IMR-90 (cell line): ENCODE results near the gene NEURL1. TPM values are rescaled to one million over a fixed set of nuclear protein-coding genes. Genes with fewer than 3 reads are reported as not detected.

Experiments used
- ATAC-seq: fragments of 200-7000 bp; cut with Tn5 transposase; 2 replicates; pipeline ENCODE4 v1.9.1; 2020; ENCODE audit warnings: low read depth, mild to moderate bottlenecking, moderate library complexity
- BruUV-seq: library from RNA; stranded (reverse); fragments of 400-500 nt; replicated peaks from 2 replicates; lab custom pipeline; 2021; lab: Mats Ljungman, UMichigan
- CTCF ChIA-PET: fragments of 300-600 bp; formaldehyde crosslinking; extraction: SDS; loops from one replicate; lab custom pipeline; 2021; ENCODE audit warnings: antibody characterized with exemption; lab: Yijun Ruan, JAX
- POLR2A ChIA-PET: fragments of 300-600 bp; sonication (Branson Sonifier 250); formaldehyde crosslinking; loops from one replicate; lab custom pipeline; 2022; ENCODE audit warnings: antibody characterized with exemption; ENCODE audit not compliant: unreplicated experiment; lab: Charles Lee
- DNase-seq: peaks from one replicate; pipeline ENCODE4 v3.0.0; 2013
- H2AFZ ChIP-seq: replicated peaks from 2 replicates; pipeline ENCODE3; 2013; ENCODE audit warnings: low read length, mild to moderate bottlenecking; ENCODE audit not compliant: poor library complexity
- H2AK5ac ChIP-seq: 2 replicates; pipeline ENCODE4 v1.6.1; 2013; ENCODE audit warnings: low read depth, low read length, inconsistent platforms
- H2AK9ac ChIP-seq: replicated peaks from 2 replicates; pipeline ENCODE3; 2013; ENCODE audit warnings: mild to moderate bottlenecking, low read depth, low read length, moderate library complexity; ENCODE audit not compliant: poor library complexity
- H2BK120ac ChIP-seq: 2 replicates; pipeline ENCODE4 v1.6.1; 2013; ENCODE audit warnings: low read depth, low read length, inconsistent platforms
- H2BK15ac ChIP-seq: 3 replicates; pipeline ENCODE4 v1.6.1; 2013; ENCODE audit warnings: low read depth, low read length, inconsistent platforms
- H2BK20ac ChIP-seq: 2 replicates; pipeline ENCODE4 v1.6.1; 2013; ENCODE audit warnings: low read depth, mild to moderate bottlenecking, inconsistent platforms, low read length, moderate library complexity
- H2BK5ac ChIP-seq: 2 replicates; pipeline ENCODE4 v1.6.1; 2013; ENCODE audit warnings: mild to moderate bottlenecking, low read depth, low read length, inconsistent platforms; ENCODE audit not compliant: poor library complexity, severe bottlenecking
- H3K14ac ChIP-seq: replicated peaks from 2 replicates; pipeline ENCODE4 v1.6.1; 2013; ENCODE audit warnings: low read depth, low read length, inconsistent platforms
- H3K18ac ChIP-seq: 2 replicates; pipeline ENCODE4 v1.6.1; 2013; ENCODE audit warnings: low read depth, low read length, control low read depth
- H3K23ac ChIP-seq: 2 replicates; pipeline ENCODE4 v1.6.1; 2013; ENCODE audit warnings: low read depth, low read length, inconsistent platforms
- H3K27ac ChIP-seq: 2 replicates; pipeline ENCODE4 v1.5.1; 2013; ENCODE audit warnings: mild to moderate bottlenecking, control low read depth, low read length; ENCODE audit not compliant: insufficient read depth
- H3K27me3 ChIP-seq: 2 replicates; pipeline ENCODE4 v1.6.1; 2013; ENCODE audit warnings: low read length; ENCODE audit not compliant: control insufficient read depth, insufficient read depth
- H3K36me3 ChIP-seq: 2 replicates; pipeline ENCODE4 v1.6.1; 2013; ENCODE audit warnings: low read length, mixed read lengths; ENCODE audit not compliant: control insufficient read depth, insufficient read depth
- H3K4ac ChIP-seq: 2 replicates; pipeline ENCODE4 v1.6.1; 2013; ENCODE audit warnings: low read depth, low read length, inconsistent platforms
- H3K4me1 ChIP-seq: 2 replicates; pipeline ENCODE4 v1.6.1; 2013; ENCODE audit warnings: low read length, mixed read lengths; ENCODE audit not compliant: control insufficient read depth, insufficient read depth
- H3K4me2 ChIP-seq: 2 replicates; pipeline ENCODE4 v1.6.1; 2013; ENCODE audit warnings: low read depth, mild to moderate bottlenecking, control low read depth, low read length, moderate library complexity
- H3K4me3 ChIP-seq: 2 replicates; pipeline ENCODE4 v1.5.1; 2013; ENCODE audit warnings: low read depth, mild to moderate bottlenecking, control low read depth, low read length, moderate library complexity; ENCODE audit not compliant: insufficient read depth
- H3K56ac ChIP-seq: 2 replicates; pipeline ENCODE4 v1.6.1; 2013; ENCODE audit warnings: low read length, inconsistent platforms; ENCODE audit not compliant: insufficient read depth; ENCODE audit errors: extremely low read depth
- H3K79me1 ChIP-seq, 2 experiments: 2 replicates each; pipeline ENCODE4 v1.6.1; 2013; ENCODE audit warnings: low read length in 2 of 2, inconsistent platforms in 1 of 2, low read depth in 1 of 2
- H3K9ac ChIP-seq: 2 replicates; pipeline ENCODE4 v1.6.1; 2013; ENCODE audit warnings: low read depth, low read length, control low read depth
- H3K9me1 ChIP-seq: 2 replicates; pipeline ENCODE4 v1.6.1; 2013; ENCODE audit warnings: low read length, inconsistent platforms; ENCODE audit not compliant: insufficient read depth
- H3K9me3 ChIP-seq: 2 replicates; pipeline ENCODE4 v1.6.1; 2013; ENCODE audit warnings: low read length; ENCODE audit not compliant: control insufficient read depth, insufficient read depth
- H4K20me1 ChIP-seq: 2 replicates; pipeline ENCODE4 v1.6.1; 2013; ENCODE audit warnings: low read length, inconsistent platforms; ENCODE audit not compliant: insufficient read depth
- H4K5ac ChIP-seq: 2 replicates; pipeline ENCODE4 v1.6.1; 2013; ENCODE audit warnings: mild to moderate bottlenecking, low read depth, low read length, control low read depth
- H4K8ac ChIP-seq, 2 experiments: 2 replicates each; pipeline ENCODE4 v1.6.1; 2013; ENCODE audit warnings: low read depth in 2 of 2, low read length in 2 of 2, control low read depth in 1 of 2, inconsistent platforms in 1 of 2
- H4K91ac ChIP-seq: 2 replicates; pipeline ENCODE4 v1.6.1; 2013; ENCODE audit warnings: low read depth, low read length, inconsistent platforms; ENCODE audit not compliant: insufficient read depth
- BHLHE40 ChIP-seq: fragments of 150-350 bp; IDR thresholded peaks from 2 replicates; pipeline ENCODE4 v1.6.1; 2016; ENCODE audit warnings: mild to moderate bottlenecking, low read depth, low read length
- CEBPB ChIP-seq: IDR thresholded peaks from 2 replicates; pipeline ENCODE4 v1.6.1; 2012; ENCODE audit warnings: low read depth, low read length, improper control_type of control experiment
- CHD1 ChIP-seq: IDR thresholded peaks from 2 replicates; pipeline ENCODE4 v1.6.1; 2012; ENCODE audit warnings: low read depth, low read length, improper control_type of control experiment
- CTCF ChIP-seq: conservative IDR thresholded peaks from 2 replicates; pipeline ENCODE4 v1.5.1; 2012; ENCODE audit warnings: mild to moderate bottlenecking, low read depth, low read length, improper control_type of control experiment
- FOS ChIP-seq: fragments of 150-350 bp; IDR thresholded peaks from 2 replicates; pipeline ENCODE4 v1.6.1; 2016; ENCODE audit warnings: low read depth, low read length
- MAFK ChIP-seq: IDR thresholded peaks from 2 replicates; pipeline ENCODE4 v1.6.1; 2012; ENCODE audit warnings: low read depth, low read length, improper control_type of control experiment
- MAZ ChIP-seq: IDR thresholded peaks from 2 replicates; pipeline ENCODE4 v1.6.1; 2012; ENCODE audit warnings: low read depth, mild to moderate bottlenecking, low read length, improper control_type of control experiment, moderate library complexity, borderline replicate concordance
- POLR2A ChIP-seq: IDR thresholded peaks from 2 replicates; pipeline ENCODE4 v1.6.1; 2012; ENCODE audit warnings: mild to moderate bottlenecking, low read depth, low read length
- RAD21 ChIP-seq: IDR thresholded peaks from 2 replicates; pipeline ENCODE4 v1.6.1; 2012; ENCODE audit warnings: low read length, improper control_type of control experiment
- RFX5 ChIP-seq: IDR thresholded peaks from 2 replicates; pipeline ENCODE4 v1.8.0; 2012; ENCODE audit warnings: low read depth, mild to moderate bottlenecking, low read length, moderate library complexity
- SMC3 ChIP-seq: fragments of 150-350 bp; IDR thresholded peaks from 2 replicates; pipeline ENCODE4 v1.6.1; 2016; ENCODE audit warnings: low read depth, mild to moderate bottlenecking, antibody characterized with exemption, low read length, moderate library complexity
- WGBS, 2 experiments: methylation state at CpG; one replicate each; pipeline versions ENCODE4 v1.1.5 to v1.1.7; 2013; ENCODE audit warnings: missing lambda C conversion rate in 2 of 2; ENCODE audit not compliant: insufficient read length in 1 of 2; ENCODE audit errors: extremely low coverage in 2 of 2; 5-methylcytosine and 5-hydroxymethylcytosine counted together
- dilution Hi-C: fragments of 300-500 bp; cut with HindIII; formaldehyde crosslinking; loops from one replicate; pipeline ENCODE4 v1.14.3; 2018; ENCODE audit warnings: low sequenced_read_pairs; ENCODE audit not compliant: unreplicated experiment
- in situ Hi-C: fragments of 300-500 bp; cut with MboI; formaldehyde crosslinking; loops from 3 replicates; pipeline ENCODE4 v1.14.3; 2019; ENCODE audit warnings: low sequenced_read_pairs, inconsistent platforms, mixed read lengths
- intact Hi-C: fragments of 100-400 bp; cut with micrococcal nuclease; formaldehyde crosslinking; loops from 2 replicates; pipeline ENCODE4 v1.10.0; 2022
- polyA plus RNA-seq, 3 experiments: library from polyadenylated mRNA; depleted of rRNA; stranded (reverse); fragments of >200 nt; gene quantifications; 2 replicates each; pipeline ENCODE4 v1.2.3, GENCODE V29; 2012; ENCODE audit warnings: low replicate concordance in 1 of 3
- total RNA-seq: library from RNA; depleted of rRNA; stranded (reverse); fragments of >200 nt; gene quantifications from 2 replicates; pipeline ENCODE4 v1.2.3, GENCODE V29; 2012
- TF ChIP-seq, protein P1 (sequence below): fragments of 150-350 bp; IDR thresholded peaks from 2 replicates; pipeline ENCODE4 v1.6.1; 2017; ENCODE audit warnings: mild to moderate bottlenecking, antibody characterized with exemption, low read length, low read depth

NEURL1 gene
- total and polyA plus RNA-seq, 2 of the 4 experiments (the other 2 are of a cell fraction), result 0.36 to 0.82 TPM

GRCh38 chr10:103474077-103474476 is 19.4 kb upstream of the NEURL1 start:
- Histone ChIP-seq H2BK5ac (no peak overlapping the region), H4K20me1 (no peaks in the 10 kb centered on the region), H2AFZ (no peak overlapping the region), H3K23ac (no peak overlapping the region), H3K9me3 (no peaks in the 10 kb centered on the region), H4K91ac (no peak overlapping the region), H3K9ac (no peak overlapping the region), H3K18ac (no peak overlapping the region), H3K4me2 (no peak overlapping the region), H2BK120ac (no peak overlapping the region), H3K27me3 (peaks cover 41% of the 10 kb centered on the region), H3K9me1 (no peaks in the 10 kb centered on the region), H2BK15ac (no peak overlapping the region), H4K8ac (no peak overlapping the region), H3K27ac (no peak overlapping the region), H3K4me3 (no peak overlapping the region), H4K5ac (no peak overlapping the region), H2AK5ac (no peak overlapping the region), H3K79me1 (no peaks in the 10 kb centered on the region), H3K4me1 (peaks cover 3% of the 10 kb centered on the region), H2AK9ac (no peak overlapping the region), H3K14ac (no peak overlapping the region), H2BK20ac (no peak overlapping the region), H3K56ac (no peak overlapping the region), H3K36me3 (no peaks in the 10 kb centered on the region), H3K4ac (no peak overlapping the region)
- POLR2A ChIA-PET, result no interaction called here
- no peak for TF ChIP-seq RFX5
- no peak for TF ChIP-seq CEBPB
- TF ChIP-seq CHD1, result no peak
- TF ChIP-seq BHLHE40, result no peak
- no peak for TF ChIP-seq CTCF
- no peak for TF ChIP-seq FOS
- no peak for TF ChIP-seq MAZ
- TF ChIP-seq, protein P1, sequence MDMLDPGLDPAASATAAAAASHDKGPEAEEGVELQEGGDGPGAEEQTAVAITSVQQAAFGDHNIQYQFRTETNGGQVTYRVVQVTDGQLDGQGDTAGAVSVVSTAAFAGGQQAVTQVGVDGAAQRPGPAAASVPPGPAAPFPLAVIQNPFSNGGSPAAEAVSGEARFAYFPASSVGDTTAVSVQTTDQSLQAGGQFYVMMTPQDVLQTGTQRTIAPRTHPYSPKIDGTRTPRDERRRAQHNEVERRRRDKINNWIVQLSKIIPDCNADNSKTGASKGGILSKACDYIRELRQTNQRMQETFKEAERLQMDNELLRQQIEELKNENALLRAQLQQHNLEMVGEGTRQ, result no peak
- no peak for TF ChIP-seq POLR2A
- no peak for TF ChIP-seq RAD21
- TF ChIP-seq MAFK, result no peak
- no peak for TF ChIP-seq SMC3
- CTCF ChIA-PET, result no interaction called here
- in situ Hi-C loops, result no loop called here
- no TSS peak for BruUV-seq
- dilution Hi-C loops, result no loop called here
- intact Hi-C loops, result no loop called here
- 73 to 100% methylated on average over 3 of the region's 3 CpGs for WGBS, 2 experiments
- no peak for DNase-seq
- no peak for ATAC-seq
